HS-27A (cell line): Measurements from ENCODE around the gene SMDT1.

Experiments used
- DNase-seq: peaks from one replicate; pipeline ENCODE4 v3.0.0-alpha.2; 2012; ENCODE audit warnings: low read depth, missing footprints

The SMDT1 gene, protein sequence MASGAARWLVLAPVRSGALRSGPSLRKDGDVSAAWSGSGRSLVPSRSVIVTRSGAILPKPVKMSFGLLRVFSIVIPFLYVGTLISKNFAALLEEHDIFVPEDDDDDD

DNA sequence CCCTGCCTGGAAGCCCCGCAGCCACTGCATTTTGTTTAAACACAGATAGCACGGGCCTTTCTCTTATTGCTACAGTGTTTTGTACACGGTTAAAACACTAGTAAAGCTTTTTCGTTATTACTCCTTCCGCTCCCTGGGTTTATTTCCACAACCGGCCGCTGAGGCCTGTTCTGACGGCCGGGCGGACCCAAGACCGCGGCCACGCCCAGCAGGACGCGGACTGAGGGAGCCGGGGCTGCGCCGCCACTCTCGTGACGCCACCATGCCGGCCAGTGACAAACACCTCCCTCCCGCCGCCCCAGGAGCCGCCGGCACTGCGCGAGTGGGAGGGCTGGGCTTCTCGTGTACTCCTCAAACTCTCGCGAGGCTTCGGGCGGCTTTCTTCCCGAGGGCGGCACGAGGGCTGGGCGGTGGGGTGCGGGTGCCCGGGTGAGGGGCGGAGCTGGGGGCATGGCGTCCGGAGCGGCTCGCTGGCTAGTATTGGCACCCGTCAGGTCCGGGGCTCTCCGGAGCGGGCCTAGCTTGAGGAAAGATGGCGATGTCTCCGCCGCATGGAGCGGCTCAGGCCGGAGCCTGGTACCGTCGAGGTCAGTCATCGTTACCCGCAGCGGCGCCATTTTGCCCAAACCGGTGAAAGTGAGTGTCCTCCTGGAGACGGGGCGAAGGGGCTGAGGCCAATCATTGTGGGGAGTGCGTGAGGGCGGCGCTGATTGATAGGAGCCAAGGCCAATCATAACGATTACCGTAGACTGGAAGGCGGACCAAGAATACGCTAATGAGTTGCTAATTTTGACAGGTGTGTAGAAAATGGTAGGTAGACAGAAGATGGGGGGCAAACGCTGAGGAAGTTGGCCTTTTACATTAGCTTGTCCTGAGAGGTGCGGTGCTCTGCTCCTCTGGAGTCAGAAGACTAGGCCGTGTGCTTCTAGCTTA, at the start of gene SMDT1:
Gene SMDT1 (plus strand): TSS at position 382 of the 933 bp plus-strand sequence. CDS start 69 bp downstream, at position 451.
- DNase-seq: peak; percentile 92

DNA sequence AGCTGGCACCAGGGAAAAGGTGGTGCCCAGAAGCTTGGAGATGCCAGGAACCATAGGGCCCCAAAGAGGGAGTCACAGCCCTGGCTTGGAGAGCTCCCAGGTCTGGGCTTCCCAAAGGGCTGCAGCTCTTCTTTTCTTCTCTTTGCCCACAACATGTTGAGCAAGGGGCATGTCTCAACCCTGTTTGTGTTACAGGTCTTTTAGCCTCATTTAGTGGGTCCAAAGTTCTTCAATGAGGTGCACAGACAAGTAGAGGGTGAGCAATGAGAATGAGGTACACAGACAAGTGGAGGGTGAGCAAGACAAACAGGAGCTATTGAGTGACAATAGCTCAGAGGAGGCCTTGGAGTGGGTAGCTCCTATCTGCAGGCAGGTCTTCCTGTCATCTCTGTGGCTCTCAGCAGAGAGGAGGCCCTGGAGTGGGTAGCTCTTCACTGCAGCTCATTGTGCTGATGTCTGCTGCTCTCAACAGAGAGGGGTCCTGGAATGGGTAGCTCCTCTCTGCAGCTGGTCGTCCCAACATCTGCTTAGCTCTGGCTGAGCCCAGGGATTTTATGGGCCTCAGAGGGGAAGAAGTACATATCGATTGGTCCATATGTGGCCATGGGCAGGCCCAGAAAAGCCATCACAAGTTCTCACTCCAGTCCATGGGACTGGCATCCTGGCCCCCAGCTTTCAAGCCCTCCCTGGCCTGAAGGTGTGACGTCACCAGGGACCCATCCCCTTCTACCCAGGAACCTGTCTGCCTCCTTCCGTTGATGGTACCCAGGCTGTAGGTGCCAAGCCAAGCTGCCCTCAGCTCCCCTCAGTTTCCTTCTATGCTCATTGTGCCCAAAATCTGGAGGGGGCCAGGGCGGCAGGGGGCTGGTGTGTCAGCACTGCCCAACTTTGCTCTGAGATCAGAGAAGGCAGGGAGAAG, 46.0 kb upstream of the SMDT1 start:
- no peak for DNase-seq

DNA sequence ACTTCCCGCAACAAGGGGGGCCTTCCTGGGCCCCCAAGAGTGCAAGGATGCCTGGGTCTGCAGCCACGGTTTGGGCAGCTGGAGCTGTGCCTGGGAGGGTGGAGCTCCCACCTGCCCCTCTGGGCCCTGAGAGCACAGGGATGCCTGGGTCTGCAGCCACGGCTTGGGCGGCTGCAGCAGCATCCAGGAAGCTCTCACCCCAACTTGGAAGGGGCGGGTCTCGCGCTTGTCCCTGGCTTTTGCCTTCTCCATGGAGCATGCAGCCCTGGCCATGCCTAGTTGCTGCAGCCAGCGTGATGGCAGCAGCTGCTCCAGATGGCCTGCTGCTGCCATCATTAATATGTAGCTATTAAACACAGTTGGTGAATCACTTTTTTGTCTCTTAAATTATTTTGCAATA, 44.2 kb upstream of the SMDT1 start:
- no peak for DNase-seq

DNA sequence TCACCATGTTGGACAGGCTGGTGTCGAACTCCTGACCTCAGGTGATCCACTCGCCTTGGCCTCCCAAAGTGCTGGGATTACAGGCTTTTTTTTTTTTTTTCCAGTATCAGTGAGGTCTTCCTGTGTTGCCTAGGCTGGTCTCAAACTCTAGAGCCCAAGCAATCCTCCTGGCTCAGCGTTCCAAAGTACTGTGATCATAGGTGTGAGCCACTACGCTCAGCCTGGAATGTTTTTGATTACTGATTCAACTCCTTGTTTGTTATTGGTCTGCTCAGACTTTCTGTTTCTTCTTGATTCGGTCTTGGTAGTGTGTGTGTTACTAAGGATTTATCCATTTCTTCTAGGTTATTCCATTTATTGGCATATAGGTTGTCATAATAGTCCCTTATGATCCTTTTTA, 40.2 kb upstream of the SMDT1 start:
- DNase-seq: no peak

DNA sequence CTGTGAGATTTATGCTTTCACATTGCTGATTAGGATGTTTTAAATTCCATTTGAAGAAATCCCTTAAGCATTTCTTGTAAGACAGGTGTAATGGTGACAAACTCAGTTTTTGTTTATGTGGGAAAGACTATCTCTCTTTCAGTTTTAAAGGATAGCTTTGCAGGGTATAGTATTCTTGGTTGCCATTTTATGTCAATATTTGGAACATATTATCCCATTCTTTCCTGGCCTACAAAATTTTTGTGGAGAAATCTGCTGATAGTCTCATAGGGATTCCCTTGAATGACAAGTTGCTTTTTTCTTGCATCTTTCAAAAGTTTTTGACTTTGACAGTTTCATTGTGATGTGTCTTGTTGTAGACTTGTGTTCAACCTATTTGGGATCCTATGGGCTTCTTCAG, 37.7 kb upstream of the SMDT1 start:
- no peak for DNase-seq

DNA sequence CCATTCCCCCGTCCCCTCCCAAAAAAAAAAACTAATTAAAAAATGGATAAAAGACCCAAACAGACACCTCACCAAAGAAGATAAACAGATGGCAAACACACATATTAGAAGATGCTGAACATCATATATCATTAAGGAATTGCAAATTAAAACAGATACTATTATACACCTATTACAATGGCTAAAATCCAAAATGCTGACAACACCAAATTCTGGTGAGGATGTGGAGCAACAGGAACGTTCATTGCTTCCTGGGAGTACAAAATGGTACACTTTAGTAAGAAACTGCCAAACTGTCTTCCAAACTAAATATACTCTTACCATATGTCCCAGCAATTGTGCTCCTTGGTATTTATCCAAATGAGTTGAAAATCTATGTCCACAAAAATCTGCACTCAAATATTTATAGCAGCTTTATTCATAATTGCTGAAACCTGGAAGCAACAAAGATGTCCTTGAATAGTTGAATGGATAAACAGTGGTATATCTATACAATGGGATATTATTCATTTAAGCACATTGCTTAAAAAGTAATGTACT, 28.8 kb upstream of the SMDT1 start:
- no peak for DNase-seq

DNA sequence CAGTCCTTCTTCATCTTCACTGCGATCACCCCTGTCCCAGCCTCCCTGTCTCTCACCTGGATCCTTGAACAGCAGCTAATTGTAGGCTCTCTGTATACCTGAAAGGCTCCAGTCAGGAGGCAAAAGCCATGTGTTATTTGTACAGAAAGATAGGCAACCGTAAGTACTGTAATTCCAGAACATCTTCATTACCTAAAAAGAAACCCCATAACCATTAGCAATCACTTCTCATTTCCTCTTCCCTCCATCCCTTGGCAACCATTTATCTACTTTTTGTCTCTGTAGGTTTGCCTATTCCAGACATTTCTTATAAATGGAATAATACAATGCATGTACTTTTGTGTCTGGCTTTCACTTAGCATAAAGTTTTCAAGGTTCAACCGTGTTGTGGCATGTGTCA, 26.7 kb upstream of the SMDT1 start:
- DNase-seq: no peak

DNA sequence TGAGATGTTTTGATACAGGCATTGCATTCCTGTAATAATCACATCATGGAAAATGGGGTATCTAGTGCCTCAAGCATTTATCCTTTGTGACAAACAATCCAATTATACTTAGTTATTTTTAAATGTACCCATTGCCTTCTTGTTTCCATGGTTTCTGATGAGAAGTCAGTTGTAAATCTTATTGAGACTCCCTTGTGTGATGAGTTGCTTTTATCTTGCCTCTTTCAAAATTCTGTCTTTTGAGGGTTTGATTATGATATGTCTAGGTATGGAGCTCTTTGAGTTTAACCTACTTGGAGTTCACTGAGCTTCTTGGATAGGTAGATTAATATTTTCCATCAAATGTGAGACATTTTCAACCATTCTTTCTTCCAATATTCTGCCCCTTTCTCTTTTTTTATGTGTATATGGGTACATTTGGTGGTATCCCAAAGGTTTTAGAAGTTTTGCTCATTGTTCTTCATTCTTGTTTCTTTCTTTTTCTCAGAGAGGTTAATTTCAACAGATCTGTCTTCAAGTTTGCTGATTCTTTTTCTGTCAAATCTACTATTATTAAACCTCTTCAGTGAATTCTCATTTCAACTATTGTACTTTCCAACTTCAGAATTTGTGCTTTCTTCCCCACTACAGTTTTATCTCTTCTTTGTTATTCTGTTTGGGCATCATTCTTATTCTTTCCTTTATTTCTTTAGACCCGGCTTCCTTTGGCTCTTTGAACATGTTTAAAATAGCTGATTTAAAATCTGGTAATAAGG, 22.6 kb upstream of the SMDT1 start:
- DNase-seq: no peak

DNA sequence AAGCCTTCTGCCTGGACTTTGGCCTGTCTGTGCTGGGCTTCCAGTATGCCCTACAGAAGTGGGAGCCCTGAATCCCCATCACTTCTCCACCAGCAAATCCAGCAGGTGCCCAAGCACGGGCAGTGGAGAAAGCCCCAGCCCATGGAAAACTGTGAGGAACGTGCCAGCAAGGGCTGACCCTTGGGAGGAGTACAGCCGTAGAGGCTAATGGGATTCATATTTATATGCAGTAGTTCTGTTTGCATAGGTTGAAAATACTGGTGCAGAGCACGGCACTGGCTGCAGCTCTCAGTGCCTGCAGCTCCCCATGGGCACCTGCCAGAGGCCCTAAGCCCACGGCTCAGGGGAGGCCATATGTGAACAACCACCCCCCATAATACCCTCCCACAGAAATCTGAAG, 19.0 kb upstream of the SMDT1 start:
- no peak for DNase-seq

DNA sequence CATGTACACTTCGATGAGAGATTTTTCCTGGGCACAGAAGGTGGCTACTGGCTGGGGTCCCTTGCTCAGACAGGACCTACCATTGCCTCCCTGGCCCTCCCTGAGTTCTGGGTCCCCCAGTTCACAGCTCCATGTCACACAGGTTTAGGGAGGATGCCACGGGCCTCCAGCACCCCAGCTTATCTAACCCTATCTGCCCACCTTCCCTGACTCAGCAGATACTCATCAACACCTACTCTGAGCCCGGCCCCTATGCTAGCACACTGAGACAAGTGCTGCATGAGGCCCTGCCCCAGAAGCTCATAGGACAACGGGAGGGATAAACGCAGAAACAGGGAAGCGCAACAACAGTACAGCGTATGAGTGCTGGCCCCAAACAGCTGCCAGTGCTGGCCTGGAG, 18.5 kb upstream of the SMDT1 start:
- DNase-seq: no peak

DNA sequence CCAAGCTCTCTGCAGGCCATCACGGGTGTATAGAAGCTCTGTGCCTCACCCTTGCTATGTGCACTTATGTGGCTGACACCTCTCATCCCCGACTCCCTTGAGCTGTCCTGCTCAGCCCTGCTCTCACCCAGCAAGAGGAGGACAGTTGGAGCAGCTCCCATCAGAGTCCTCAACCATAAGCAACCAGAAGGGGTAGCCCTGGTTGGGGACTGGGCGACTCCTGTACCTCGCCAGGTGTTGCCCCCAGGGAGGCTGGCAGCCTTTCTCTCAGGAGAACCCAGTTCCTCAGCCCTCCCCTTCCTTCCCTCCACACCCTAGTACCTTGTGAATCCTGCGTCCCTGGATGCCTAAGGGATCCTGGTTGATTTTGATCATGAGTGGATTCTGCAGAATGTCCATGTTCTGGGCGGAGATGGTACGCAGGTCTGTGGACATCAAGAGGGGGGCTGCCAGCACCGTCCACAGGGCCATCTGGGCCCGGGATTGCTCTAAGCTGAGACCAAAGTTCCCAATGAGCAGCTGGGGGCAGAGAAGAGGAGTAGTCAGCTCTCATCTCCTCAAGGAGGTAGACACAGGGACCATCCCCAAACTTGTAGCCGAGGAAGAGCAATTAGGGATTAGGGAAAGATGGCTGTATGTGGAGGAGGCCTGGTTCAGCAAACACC, 16.9 kb upstream of the SMDT1 start:
- DNase-seq: no peak

DNA sequence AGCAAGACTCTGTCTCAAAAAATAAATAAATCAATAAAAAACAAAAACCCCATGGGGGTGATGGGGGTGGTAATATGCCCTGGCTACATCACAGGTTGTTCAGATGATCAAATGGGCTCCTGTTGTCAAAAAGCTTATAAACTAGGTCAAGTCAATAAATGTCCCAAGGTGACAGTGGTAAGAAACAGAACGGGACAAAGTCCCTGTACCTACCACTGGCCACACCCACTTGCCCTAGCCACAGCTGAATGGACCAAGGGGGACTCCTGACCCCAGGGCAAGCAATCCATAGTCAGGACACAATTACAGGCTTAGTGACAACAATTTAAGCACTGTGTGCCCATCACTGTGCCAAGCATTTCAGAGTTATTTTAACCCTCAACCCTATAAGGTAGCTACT, 14.9 kb upstream of the SMDT1 start:
- DNase-seq: no peak

DNA sequence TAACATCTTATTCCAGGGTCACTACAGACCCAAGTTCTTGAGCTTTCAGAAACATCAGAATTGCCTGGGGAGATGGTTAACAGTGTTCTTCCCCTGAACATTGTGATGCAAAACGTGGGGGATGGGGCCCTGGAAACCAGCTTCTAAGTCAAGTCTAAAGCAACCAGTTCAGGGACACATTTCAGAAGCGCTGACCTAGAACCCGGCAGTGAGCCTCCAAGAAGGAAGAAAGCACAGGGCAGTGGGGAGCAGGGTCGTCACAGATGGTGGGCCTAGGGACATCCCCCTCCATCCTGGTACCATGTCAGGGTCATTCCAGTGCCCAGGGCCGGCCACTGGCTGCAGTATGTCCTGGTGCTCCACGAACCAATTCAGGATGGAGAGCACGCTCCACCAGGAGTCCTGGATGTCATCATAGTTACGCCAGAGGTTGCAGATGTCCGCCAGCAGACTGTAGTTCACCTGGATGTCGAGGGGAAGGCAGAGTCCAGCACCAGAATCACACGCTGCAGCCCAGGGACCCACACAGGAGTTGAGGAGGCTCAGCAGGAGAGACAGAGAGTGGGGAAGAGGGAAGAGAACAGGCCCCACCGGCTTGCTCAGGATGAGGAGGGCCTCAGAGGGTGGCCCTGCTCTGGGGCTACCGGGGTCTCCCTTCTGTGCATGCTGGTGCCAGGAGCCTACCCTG, 13.9 kb upstream of the SMDT1 start:
- DNase-seq: no peak

DNA sequence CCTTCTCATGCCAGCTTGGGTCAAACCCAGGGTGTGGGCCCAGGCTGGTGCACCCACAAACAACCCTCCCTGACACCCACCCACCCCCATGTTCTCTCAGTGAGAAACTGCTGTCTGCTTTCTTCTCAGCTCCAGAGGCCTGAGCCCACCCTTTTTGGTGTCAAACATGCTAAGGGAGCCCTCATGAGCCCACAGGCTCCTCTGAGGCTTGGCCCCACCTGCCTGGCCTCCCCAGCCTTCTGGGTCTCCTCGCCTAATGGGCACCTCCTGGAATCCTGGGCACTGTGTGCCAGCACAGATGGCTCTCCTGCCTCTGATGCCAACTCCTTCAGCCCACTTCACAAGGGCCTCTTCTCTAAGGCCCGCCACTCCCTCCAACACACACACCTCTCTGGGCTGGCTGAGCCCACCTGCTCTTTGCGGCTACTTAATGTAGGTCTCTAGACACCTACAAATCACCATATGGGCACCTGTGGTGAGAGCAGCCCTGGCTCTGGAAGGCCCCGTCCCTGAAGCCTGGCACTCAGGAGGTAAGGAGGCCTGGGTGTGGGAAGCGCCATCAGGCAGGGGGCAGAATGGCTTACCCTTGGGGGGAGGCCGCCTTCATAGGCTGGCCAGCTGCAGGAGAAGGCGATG, 13.3 kb upstream of the SMDT1 start:
- DNase-seq: no peak

DNA sequence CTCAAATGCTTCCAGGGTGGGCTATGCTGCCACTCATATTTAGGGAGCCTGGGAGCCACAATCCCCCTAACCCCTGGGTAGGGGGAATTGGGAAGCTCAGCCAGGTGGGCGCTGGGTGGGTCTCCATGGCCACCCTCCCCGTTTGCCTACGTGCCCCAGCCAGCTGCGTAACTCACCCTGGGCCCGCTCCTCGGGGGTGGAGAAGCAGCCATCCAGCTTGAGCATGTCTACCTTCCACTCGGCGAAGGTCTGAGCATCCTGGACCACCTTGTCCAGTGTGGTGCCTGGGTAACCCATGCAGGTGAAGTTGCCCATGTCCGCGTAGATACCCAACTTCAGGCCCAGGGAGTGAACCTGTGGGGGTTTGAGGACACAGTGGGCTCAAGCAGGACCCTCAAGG, 12.6 kb upstream of the SMDT1 start:
- no peak for DNase-seq

DNA sequence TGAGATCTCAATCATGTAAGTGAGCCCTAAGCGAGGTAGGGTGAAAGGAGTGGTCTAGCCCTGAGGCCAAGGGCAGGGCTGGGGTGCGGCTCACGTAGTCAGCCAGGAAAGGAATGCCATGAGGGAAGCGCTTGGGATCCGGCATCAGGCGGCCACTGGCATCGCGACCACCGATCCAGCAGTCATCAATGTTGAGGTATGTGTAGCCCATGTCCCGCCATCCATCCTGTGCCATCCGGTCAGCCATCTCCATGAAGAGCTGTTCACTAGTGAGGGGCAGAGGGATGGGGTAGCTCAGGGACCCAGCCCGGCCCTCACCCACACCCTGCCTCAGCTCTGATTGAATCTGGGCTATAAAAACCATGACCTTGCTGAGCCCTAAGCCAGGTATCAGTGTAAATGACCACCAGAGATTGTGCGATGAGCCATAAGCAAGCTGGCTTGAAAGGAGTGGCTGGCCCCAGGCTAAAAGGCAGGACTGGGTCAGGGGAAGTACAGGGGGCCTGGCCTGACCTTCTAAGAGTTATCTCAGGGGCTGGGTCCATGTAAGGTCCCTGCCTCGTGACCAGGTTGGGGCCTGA, 11.7 kb upstream of the SMDT1 start:
- no peak for DNase-seq

DNA sequence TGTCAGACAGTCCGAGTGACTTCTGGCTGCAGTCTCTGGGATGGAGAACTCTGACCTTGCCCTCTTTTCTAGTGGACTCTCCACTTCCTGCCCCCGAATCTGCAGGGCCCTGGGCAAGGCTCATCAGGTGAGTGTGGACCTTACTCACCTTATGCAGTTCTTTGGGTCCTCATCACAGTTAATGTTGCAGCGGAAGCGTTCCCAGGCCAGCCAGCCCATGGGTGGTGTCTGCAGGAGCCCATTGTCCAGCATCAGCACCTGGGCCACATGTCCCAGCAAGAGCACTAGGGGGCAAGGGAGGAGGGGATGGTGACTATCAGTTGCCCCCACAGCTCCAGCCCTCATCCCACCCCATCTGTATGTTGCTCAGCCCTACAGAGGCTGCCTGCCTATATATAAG, 11.2 kb upstream of the SMDT1 start:
- no peak for DNase-seq

DNA sequence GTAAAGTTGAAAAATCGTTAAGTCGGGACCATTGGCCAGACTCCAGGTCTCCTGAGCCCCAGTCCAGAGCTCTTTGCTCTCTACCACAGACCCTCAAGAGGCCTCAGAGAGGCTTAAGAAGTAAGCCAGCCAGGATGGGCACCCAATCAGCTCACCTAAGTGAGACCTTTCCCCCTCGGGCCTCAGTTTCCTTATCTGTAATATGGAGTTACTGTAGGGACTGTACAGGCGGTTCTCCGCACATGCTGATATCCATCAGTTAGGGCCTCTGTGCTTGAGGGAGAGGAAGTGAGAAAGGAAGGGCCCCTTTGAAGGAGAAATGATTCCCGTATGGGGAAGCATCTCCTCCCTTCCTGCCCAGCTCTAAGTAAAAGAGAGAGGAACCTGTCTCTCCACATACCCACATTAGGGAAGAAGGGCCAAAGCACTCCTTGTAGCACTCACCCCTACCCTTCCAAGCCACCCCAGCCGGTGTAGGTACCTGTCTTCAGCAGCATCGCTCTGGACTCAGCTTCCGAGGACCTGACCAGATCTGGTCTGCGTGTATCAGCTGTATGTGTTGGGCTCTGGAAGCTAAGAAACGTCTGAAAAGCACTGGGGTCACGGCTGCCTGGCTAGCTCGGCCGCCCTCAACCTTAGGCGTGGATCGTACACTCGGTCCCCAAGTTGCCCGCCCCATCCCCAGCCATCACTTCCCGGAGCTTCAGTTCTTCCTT, 9.5 kb upstream of the SMDT1 start:
- DNase-seq: no peak
